AG04450 (cell line): Measurements from ENCODE around the gene GABRB1. TPM values are rescaled to one million over a fixed set of nuclear protein-coding genes. Genes with fewer than 3 reads are reported as not detected.
A peak's percentile ranks its signal among the peaks of the same experiment; 100 is the strongest.
"Not testable (repeated sequence)": the region's sequence is repeated elsewhere in the genome, so short reads cannot be mapped to it uniquely, and the experiment has no call there.

Source experiments
- CTCF ChIA-PET: fragments of 300-600, 350-600 bp; formaldehyde crosslinking; extraction: SDS; loops from one replicate; lab custom pipeline; 2022; ENCODE audit warnings: antibody characterized with exemption, inconsistent platforms; lab: Charles Lee
- POLR2A ChIA-PET: fragments of 350-600 bp; formaldehyde crosslinking; extraction: SDS; loops from one replicate; lab custom pipeline; 2021; ENCODE audit warnings: antibody characterized with exemption, inconsistent platforms; lab: Yijun Ruan, JAX
- DNase-seq: peaks from one replicate; pipeline ENCODE4 v3.0.0-alpha.2; 2011; ENCODE audit warnings: low read depth, low spot score
- H3K27ac ChIP-seq: one replicate; pipeline ENCODE4 v1.5.1; 2012; ENCODE audit warnings: low read depth, low read length, control low read depth
- H3K27me3 ChIP-seq: one replicate; pipeline ENCODE4 v1.6.0; 2012; ENCODE audit warnings: low read length; ENCODE audit not compliant: control insufficient read depth, insufficient read depth
- H3K4me3 ChIP-seq: 2 replicates; pipeline ENCODE4 v1.5.1; 2011; ENCODE audit warnings: mild to moderate bottlenecking, low read depth, low read length, control low read depth
- H3K9me3 ChIP-seq: 2 replicates; pipeline ENCODE4 v1.5.1; 2012; ENCODE audit warnings: low read length; ENCODE audit not compliant: control insufficient read depth, insufficient read depth
- CTCF ChIP-seq: IDR thresholded peaks from 2 replicates; pipeline ENCODE4 v1.5.1; 2011; ENCODE audit warnings: low read depth, low read length, control low read depth, inconsistent platforms
- polyA plus RNA-seq: library from polyadenylated mRNA; depleted of rRNA; stranded (reverse); fragments of >200 nt; gene quantifications from 2 replicates; pipeline ENCODE4 v1.2.3, GENCODE V29; 2011

The GABRB1 gene
- polyA plus RNA-seq, 1 experiment, result 8.1 TPM

DNA sequence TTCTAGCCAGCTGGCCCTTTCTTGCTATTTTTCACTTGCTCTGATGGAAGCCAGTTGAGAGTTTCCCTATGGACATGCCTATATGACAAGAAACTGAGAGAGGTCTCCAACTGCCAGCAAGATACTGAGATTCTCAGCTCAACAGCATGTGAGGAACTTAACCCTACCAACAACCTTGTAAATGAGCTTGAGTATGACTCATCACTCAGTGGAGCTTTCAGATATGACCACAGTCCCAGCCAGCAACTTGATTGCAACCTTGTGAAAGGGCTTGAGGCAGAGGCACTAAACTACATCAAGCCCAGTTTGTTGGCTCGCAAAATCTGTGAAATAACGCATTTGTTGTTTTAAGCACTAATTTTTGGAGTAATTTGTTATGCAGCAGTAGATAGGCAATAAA is 256.4 kb downstream of the GABRB1 start:
- CTCF ChIA-PET, result no interaction called here
- no peak for TF ChIP-seq CTCF

GRCh38 chr4:47289805-47290204 is 258.4 kb downstream of the GABRB1 start:
- ChIA-PET CTCF (interaction anchor here (0.5 kb wide), 1 partner anchor 256 kb away, joined by 5 read pairs; no protein-coding TSS in a partner anchor), POLR2A (no interaction called here)
- Histone ChIP-seq H3K27ac (no peak overlapping the region), H3K27me3 (no peaks in the 10 kb centered on the region), H3K4me3 (no peak overlapping the region), H3K9me3 (peaks cover 6% of the 10 kb centered on the region)
- no peak for DNase-seq
- TF ChIP-seq CTCF, result no peak

More for the DNA sequence above, 256.4 kb downstream of the GABRB1 start:
- H3K27me3 ChIP-seq, result no peaks in the 10 kb centered on the region
- no peaks in the 10 kb centered on the region for H3K9me3 ChIP-seq
- no peak overlapping the region for H3K27ac ChIP-seq
- POLR2A ChIA-PET, result interaction anchor here (0.7 kb wide), 1 partner anchor 59 kb away, joined by 3 read pairs; no protein-coding TSS in a partner anchor
- peak; percentile 34 for DNase-seq
- no peak overlapping the region for H3K4me3 ChIP-seq

DNA sequence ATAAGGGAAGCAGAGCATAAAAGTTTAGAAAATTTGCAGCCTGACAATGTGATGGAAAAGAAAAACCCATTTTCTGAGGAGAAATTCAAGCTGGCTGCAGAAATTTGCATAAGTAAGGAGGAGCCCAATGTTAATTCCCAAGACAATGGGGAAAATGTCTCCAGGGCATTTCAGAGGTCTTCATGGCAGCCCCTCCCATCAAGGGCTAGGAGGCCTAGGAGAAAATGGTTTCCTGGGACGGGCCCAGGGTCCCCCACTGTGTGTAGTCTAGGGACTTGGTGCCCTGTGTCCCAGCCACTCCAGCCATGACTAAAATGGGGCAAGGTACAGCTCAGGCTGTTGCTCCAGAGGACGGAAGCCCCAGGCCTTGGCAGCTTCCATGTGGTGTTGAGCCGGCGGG is 259.5 kb downstream of the GABRB1 start:
- CTCF ChIA-PET, H3K27ac ChIP-seq, POLR2A ChIA-PET: not testable (repeated sequence)

GRCh38 chr4:47309165-47309564 is 277.8 kb downstream of the GABRB1 start:
- ChIA-PET CTCF (no interaction called here), POLR2A (no interaction called here)
- no peak overlapping the region for H3K27ac ChIP-seq
- H3K27me3 ChIP-seq, result no peaks in the 10 kb centered on the region
- DNase-seq, result no peak
- no peaks in the 10 kb centered on the region for H3K9me3 ChIP-seq
- no peak overlapping the region for H3K4me3 ChIP-seq
- TF ChIP-seq CTCF, result no peak

More for the DNA sequence above, 259.5 kb downstream of the GABRB1 start:
- H3K9me3 ChIP-seq, H3K27me3 ChIP-seq, H3K4me3 ChIP-seq, DNase-seq: not testable (repeated sequence)

GRCh38 chr4:47312170-47312569 is 280.8 kb downstream of the GABRB1 start:
- no peak for TF ChIP-seq CTCF
- POLR2A ChIA-PET, result no interaction called here
- no peak for DNase-seq
- CTCF ChIA-PET, result no interaction called here
- Histone ChIP-seq H3K4me3 (no peak overlapping the region), H3K27ac (no peak overlapping the region), H3K27me3 (no peaks in the 10 kb centered on the region), H3K9me3 (no peaks in the 10 kb centered on the region)
